Epidermal melanocyte (primary cell): ENCODE measurements around the gene FAT4.
A peak's percentile ranks its signal among the peaks of the same experiment; 100 is the strongest.

Experiments
- DNase-seq: peaks from one replicate; pipeline ENCODE4 v3.0.0; 2011; ENCODE audit warnings: low spot score; ENCODE audit not compliant: insufficient read length

Gene FAT4, protein sequence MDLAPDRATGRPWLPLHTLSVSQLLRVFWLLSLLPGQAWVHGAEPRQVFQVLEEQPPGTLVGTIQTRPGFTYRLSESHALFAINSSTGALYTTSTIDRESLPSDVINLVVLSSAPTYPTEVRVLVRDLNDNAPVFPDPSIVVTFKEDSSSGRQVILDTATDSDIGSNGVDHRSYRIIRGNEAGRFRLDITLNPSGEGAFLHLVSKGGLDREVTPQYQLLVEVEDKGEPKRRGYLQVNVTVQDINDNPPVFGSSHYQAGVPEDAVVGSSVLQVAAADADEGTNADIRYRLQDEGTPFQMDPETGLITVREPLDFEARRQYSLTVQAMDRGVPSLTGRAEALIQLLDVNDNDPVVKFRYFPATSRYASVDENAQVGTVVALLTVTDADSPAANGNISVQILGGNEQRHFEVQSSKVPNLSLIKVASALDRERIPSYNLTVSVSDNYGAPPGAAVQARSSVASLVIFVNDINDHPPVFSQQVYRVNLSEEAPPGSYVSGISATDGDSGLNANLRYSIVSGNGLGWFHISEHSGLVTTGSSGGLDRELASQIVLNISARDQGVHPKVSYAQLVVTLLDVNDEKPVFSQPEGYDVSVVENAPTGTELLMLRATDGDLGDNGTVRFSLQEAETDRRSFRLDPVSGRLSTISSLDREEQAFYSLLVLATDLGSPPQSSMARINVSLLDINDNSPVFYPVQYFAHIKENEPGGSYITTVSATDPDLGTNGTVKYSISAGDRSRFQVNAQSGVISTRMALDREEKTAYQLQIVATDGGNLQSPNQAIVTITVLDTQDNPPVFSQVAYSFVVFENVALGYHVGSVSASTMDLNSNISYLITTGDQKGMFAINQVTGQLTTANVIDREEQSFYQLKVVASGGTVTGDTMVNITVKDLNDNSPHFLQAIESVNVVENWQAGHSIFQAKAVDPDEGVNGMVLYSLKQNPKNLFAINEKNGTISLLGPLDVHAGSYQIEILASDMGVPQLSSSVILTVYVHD (N-terminal part only)

DNA sequence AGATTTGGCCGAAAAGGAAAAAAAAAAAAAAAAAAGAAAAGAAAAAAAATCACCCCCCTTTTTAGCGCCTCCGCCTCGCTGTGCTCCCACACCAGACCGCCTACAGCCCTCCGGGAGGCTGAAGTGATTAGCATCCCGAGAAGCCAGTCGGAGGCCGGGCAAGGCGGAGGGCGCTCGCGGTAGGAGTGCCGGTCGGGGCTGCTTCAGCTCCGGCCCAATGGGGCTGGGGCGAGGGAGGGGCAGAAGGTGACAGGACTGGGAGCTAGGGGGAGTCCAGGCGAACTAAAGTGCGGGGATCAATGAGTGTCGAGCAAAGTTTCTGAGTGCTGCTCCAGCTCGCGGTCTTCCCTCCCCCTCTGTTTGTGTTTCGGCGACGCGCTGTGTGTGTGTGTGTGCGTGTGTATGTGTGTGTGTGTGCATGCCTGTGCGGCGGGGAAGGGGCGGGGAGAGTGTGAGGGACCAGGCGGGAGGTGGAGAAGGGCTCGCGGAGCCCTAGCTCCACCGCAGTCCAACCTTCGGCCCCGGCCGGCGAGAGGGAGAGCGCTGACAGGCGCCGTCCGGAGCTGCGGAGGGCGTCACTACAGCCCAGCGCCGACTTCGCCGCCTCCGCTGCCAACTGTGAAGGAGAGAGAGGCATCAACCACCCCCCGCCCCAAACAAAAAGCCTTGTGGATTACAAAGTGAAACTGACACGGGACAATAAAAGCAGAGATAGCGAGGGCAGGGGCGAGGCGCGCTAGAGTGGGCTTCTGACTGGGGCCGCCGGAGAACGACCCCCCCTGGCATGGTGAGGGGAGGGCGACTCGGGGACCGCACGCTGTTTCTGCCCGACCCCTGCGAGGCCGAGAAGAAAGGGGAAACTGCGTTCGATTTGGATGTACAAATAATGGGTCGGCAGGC, at the start of gene FAT4:
Gene FAT4 (plus strand): TSS at position 280 of the 900 bp plus-strand sequence. CDS start 1,457 bp downstream, outside the sequence.
- DNase-seq: peak; percentile 77

DNA sequence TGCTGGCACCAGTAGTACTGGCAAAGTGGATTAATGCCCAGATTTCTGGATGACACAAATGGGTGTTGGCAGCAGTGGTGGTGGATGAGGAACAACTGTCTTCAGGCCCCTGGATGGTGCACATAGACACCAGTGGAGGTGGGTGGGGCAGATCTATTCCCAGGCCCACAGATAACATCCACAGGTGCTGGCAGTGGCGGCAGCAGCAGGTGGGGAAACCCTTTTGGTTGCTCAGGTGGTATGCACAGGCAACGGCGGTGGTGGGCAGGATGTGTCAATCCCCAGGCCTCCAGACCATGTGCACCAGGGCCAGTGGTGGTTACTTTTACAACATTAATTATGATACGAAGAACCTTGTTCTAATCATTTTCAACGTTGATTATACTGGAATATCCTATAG, 48.9 kb upstream of the FAT4 start:
- no peak for DNase-seq

DNA sequence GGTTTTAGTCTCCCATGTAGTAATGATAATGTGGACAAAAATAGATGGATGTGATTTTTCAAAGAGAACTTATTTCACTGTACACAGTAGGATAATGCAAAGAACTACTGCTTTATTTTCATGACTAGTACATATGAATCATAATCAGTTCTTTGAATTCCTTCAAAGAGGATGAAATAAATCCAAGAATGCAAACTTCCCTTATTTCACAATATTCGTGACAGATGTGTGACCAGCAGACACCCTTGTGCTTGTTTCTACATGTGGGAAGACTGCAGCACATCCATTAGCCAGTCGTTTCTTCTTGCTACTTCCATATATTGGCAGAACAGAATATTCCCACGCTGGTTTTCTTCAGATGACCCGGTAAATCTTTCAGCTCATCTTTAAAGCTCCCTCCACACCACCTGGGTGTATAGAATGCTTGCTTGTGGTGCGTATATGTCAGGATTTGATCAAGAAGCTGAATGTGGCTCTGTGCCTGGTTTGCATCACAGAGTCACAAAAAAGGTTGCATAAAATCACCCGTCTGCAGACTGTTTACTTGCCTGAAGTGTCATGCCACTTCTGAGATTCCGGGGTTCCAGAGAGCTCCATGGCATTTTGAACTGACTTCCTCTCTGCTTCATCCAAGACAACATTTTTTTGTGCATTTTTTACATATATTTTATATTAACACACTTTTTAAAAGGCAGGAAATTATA, 47.7 kb upstream of the FAT4 start:
- DNase-seq: no peak

DNA sequence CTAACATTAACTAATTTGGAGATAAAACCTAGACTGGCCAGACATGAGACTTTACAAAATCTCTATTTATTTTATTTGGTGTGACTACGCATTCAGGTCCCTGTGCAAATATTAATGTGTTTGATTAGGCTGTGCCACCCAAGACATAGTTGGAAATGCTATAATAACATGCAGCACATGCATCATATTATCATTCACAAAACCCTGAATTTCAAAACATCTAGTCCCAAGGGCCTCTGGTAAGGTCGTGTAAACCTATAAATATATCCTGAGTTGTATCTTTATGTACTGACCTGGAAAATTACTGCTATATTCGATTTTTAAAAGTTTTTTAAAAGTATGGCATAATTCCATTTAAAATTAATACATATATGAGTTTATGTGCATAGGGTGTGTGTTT, 47.1 kb upstream of the FAT4 start:
- no peak for DNase-seq

DNA sequence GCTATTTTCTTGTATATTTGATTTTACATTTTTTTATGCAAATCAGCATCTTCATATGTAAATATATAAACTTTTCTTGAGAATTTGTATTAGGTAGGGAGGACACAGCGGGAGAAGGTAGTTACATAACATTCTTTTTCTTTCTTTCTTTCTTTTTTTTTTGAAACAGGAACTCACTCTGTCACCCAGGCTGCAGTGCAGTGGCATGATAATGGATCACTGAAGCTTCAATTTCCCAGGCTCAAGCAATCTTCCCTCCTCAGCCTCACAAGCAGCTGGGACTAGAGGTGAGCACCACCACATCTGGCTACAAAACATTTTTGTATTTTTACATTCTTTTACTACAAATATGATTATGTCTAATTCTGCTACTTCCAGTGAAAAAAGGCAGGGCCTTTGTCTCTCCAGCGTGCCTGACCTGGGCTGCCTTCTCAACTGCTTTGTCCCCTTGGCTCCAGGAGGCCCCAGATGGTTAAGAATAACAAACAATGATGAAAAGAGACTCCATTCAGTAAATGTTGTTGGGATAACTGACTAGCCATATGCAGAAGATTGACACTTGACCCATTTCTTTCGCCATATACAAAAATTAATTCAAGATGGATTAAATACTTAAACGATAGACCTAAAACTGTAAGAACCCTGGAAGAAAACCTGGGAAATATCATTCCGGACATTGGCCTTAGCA, 46.5 kb upstream of the FAT4 start:
- DNase-seq: no peak

DNA sequence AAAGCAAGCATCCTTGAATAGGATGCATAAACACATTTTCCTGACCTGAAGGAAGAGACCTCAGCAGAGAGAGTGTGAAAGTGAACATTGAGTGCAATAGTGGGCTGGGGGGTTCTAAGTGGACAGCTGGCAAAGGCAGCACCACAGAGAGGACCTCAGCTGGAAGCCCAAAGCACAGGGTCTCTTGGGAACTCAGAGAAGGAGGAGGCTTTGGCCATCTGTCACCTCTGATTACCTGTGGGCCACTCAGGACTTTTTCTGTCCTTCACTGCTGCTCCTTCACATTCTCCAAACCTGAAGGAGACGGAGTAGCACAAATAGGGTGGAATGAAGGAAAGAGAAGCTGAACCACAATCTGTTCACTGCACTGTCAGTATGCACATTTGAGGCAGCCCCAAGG, 37.9 kb upstream of the FAT4 start:
- DNase-seq: no peak

DNA sequence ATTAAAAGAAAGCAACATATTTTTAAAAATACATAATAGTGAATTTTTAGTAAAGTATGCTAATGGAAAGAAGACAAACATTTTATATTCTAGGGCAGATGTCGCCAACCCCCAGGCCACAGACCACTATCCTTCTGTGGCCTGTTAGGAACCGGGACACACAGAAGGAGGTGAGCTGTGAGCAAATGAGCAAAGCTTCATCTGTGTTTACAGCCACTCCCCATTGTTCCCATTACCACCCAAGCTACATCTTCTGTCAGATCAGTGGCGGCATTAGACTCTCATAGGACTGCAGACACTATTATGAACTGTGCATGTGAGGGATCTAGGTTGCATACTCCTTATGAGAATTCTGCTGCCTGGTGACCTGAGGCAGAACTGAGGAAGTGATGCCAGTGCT, 37.0 kb upstream of the FAT4 start:
- DNase-seq: no peak

DNA sequence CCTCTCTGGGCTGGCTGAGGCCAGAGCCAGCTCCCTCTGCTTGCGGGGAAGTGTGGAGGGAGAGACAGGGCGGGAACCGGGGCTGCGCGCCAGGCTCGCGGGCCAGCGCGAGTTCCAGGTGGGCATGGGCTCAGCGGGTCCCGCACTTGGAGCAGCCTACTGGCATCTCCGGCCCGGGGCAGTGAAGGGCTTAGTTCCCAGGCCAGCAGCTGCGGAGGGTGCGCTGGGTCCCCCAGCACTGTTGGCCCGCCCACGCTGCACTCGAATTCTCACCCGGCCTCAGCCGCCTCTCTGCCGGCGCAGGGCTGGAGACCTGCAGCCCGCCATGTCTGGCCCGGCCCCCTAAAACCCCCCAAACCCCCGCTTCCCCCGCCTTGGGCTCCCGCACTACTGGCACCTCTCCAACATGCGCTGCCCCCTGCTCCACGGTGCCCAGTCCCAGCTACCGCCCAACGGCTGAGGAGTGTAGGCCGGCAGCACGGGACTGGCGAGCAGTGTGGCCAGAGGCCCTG, 33.8 kb upstream of the FAT4 start:
- no peak for DNase-seq

DNA sequence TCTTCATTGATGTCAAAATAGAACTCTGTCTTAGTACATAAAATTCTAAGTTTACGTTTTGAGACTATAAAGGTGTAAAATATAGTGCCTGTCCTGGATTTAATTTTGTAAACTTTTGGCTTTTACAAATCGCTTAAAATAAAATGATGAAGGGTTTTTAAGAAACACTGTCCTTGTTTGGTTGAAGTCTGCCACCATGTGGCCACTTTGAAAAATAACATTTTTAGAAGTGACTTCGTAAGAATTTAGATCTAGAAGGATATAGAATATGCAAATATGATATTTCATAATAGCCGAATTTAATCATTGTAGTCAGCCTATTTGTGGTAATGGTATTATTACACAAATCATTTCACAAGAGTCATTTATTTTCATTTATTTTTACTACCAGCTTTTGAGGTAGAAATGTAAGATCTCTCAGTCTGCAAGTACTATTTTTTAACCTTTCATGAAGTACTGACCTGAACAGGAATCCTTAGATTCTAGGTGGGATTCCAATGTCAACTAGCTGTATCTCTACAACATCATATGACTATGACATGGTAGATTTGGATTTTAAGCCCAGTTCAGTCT, 31.0 kb upstream of the FAT4 start:
- no peak for DNase-seq

DNA sequence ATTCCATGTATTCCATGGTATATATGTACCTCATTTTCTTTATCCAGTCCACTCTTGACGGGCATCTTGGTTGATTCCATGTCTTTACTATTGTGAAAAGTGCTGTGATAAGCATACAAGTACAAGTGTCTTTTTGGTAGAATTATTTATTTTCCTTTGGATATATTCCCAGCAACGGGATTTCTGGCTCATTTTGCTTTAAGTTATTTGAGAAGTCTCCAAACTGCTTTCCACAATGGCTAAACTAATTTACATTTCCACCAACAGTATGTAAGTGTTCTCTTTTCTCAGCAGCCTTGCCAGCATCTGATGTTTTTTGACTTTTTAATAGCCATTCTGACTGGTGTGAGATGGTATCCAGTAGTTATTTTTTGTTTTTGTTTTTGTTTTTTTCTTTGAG, 17.6 kb upstream of the FAT4 start:
- no peak for DNase-seq

DNA sequence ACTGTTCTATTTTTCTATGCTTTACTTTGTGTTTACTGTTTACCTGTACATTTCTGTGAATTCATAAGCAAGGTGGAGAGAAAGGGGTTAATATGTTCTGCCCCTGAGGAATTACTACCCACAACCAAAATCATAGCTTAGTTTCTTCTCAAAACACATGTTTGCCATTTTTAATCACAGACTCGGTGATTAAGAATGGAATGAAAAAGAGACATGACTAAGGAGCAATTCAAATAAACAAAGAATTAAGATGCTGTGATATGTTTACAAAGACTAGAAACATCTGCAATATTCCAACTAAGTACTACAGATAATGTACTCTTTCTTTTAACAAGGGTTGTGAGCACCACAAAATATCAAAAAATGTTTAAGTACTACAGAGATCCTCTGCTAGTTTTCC, 11.7 kb upstream of the FAT4 start:
- DNase-seq: no peak

DNA sequence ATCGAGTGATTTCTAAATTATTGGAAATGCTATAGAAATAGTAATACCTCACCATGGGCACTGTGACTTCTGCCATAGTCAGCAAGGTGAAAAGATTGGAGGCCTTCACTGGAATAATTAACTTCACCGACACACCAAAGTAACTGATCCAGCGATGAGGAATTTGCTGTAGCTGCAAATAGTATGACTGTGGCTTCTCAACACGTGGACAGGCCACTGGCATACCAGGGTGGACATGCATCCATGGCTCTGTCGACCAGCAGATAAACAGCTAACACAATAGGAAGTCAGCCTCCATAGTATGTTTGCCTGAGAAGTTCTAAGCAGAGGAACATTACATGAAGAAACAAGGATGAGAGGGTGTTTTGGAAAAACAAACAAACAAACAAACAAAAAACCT, 10.9 kb upstream of the FAT4 start:
- no peak for DNase-seq

DNA sequence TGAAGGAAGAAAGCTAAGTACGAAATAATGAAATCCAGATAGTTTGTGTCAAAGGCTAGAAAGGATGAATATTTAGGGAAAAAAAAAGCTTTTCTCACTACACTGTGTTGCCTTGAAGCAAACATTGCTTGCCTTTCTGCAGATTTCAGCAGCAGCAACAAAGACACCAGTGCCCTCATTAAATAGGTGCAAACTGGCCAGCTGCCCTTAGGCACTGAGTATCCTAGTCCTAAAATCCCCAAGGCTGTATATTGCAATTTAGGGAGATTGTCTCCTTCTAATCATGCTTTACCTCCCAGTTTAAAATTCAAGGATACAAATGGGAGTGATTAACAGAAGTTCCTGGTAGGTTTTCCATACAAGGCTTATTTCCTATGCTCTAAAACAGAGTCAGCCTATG, 8.6 kb upstream of the FAT4 start:
- no peak for DNase-seq

DNA sequence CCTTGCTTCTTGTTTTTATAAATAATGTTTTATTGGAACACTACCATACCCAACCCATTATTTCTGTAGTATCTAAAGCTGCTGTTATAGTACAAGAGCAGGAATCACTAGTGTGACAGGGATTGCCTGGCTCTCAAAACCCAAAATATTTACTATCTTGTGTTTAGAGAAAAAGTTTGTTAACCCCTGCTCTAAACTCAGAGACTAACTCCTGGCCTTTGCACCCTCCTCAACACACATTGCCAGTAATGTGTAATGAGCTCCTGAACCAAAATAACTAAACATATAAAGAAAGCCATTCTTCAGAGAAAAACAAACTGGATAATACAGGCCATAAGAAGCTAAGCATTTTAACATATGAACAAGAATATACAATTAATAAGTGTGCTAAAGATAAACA, 8.2 kb upstream of the FAT4 start:
- no peak for DNase-seq

DNA sequence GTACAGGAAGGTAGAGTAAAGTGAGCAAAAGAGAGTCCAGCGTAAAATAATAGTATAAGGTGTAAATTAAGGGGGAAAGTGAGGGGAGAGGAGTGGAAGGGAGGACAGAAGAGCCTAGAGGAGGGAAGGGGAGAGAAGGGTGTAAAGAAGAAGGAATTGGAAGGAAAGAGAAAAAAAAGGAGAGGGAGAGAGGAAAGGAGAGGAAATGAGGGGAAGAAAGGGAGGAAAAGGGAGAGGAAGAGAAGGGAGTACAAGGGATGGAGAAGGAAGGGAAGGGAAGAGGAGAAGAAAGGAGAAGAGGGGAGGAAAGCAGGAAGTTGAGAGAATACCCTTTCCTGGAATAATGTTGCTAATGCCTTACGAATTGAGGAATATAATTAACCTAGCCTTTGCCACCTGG, 3.3 kb upstream of the FAT4 start:
- DNase-seq: no peak

DNA sequence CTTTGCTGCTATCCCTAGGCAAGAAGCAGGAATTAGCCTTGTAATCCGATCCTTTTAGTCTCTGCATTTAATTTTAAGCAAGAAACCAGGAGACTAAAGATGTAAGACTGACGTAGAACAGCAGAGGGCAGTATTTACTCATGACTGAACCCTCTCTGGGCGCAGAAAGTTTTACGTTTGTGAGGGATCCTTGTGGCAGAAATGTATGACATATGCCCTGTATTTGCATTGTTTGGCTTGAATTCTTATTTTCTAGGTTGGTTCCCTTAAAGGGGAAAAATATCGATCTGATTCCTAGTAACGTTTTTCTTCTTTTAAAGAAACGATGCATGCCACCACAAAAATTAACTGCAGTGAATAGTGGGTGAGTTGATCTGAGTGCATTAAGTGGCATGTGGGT, 1.3 kb upstream of the FAT4 start:
- DNase-seq: peak; percentile 34

DNA sequence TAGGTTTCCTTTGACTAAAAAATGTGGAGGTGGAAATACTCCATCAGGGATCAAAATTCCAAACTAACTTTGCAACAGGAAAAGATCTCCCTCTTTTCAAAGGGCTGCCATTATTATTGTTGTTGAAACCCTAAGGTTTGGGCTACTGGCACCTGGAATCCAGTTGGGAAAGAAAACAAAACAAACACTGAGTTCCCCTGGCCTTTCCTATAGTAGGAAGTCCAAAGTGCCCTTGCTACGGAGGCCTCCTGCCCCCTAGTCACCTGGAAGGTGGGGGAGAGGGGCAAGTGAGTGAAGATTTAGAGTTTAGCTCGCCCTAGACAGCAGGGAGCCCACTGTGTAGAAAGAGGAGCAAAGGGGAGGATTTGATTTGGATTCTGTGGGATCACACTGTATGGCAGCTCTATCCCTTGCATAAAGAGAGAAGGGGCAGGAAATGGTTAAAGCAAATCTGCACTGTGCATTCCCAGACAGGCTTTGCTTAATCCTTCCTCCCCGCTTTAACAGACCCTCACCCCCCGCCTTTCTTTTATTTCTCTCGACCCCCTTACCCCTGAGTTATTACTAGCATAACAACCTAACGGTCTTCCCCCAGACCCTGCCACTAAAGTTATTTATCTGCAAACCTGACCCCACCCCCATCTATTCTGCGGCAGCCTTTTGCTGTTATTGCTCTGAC, 627 bp upstream of the FAT4 start:
- no peak for DNase-seq

DNA sequence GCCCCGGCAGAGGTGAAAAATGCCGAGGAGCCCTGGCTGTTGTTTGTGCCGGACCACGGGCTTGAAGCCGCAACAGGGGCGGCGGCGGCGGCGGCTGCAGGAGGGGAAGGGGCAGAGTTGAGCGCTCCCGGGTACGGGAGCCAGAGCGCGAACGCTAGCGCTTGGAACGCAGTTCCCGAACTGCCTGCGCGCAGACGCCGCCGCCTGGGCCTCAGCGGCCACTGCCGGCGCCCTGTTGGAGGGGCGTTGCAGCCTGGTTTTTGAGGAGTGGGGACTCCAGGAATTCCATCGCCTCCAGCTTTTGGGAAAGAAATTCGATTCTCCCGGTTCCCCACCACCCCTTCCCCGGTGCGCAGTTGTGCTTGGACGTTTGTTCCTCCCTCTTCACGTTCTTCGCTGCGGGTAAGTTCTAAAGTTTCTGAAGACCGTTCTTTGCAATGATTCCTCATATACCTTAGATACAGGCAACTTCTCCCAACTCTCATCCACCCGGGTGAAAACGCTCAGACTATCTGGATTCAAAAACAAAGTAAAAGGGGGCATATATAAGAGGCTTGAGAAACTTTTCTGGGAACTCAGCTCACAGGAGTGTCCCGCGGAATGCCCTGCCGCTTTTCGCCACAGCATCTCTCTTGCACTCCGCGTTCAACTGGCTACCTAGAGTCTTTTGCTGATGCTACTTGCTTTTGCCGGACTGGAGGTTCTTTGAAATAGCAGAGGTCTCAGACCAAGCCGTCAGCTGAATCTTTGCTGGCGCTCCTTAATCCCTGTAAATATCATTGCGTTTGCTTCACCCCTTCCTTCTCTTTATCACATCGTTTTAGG, 1.0 kb downstream of the FAT4 start:
- DNase-seq: no peak
